NCI-H1092 (cell line): ENCODE results near the gene KCNF1.

Experiments used
- DNase-seq: peaks from one replicate; lab custom pipeline; 2025; lab: John Stamatoyannopoulos, UW

KCNF1 gene, protein sequence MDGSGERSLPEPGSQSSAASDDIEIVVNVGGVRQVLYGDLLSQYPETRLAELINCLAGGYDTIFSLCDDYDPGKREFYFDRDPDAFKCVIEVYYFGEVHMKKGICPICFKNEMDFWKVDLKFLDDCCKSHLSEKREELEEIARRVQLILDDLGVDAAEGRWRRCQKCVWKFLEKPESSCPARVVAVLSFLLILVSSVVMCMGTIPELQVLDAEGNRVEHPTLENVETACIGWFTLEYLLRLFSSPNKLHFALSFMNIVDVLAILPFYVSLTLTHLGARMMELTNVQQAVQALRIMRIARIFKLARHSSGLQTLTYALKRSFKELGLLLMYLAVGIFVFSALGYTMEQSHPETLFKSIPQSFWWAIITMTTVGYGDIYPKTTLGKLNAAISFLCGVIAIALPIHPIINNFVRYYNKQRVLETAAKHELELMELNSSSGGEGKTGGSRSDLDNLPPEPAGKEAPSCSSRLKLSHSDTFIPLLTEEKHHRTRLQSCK

DNA sequence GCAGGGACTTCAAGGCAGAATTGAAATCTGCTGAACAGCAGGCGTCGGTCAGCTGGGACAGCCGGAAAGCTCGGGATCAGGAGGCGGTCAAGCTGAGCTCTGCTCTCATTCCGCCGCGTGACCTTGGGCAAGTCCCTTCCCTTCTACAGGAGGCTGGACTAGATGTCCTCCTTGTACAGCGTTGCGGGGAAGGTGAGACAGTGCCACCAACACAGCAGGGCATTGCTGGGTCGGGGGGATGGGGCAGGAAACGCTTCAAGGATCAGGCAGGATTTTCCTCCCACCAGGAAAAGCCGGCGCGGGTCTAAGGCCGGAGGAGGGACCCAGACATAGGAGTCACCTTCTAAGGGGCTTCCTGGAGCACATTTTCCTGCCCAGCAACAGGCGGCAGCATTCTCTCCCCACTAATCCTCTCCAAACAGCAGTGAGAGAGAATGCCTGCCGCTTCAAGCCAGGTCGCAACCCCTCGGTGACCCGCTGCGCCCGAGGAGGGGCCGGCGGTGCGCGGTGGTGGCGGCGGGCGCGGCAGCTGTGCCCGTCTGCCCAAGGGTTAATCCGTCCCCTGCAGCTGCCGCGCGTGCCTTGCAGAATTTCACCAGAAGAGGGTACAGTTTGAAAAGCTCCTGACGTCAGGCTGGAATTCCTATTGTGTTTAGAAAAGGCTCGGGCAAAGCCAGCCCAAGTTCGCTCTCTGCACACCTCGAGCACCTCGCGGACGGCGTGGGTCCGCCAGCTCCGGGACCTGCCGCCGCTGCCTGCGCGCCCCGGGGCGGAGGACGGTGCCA, at the start of gene KCNF1:
Gene KCNF1, plus strand, starts transcription at position 644 of the 785 bp plus-strand sequence. CDS start 493 bp downstream, outside the sequence.
- no peak for DNase-seq

DNA sequence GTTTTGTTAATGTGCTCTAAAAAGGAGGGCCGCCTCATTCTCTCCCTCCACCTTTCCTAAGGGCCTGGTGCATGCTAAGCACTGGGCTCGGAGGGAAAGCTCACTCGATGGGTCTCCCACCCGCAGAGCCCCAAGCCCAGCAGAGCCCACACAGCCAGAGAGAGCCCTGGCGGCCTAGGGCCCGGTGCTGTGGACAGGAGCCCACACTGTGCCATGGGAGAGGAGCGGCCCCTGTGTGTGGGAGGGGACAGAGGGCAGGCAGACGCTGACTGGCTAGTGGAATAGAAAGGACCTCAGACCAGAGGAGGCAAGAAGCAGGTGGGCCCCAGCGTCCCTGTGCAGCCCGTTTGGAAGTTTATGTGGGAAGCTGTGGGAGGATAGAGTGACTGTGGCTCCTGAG, 49.4 kb upstream of the KCNF1 start:
- DNase-seq: no peak

DNA sequence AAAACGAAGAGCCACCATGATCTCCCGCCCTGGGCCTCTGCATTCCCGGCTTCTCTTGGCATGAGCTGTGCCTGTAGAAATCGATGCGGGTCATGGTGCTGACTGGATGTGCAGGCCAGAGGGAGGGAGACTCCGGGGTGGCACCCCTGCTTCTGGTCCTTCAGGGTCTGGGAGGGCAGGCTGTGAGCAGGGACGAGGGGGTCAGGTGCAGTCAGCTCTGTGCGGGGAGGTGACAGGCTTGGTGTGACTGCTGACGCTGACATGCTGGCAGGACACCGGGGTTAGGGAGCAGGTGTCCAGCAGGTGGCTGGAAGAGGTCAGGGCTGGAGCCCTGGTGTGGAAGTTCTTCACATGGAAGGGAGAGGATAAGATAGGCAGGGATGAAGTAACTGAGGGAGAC, 48.7 kb upstream of the KCNF1 start:
- DNase-seq: no peak

DNA sequence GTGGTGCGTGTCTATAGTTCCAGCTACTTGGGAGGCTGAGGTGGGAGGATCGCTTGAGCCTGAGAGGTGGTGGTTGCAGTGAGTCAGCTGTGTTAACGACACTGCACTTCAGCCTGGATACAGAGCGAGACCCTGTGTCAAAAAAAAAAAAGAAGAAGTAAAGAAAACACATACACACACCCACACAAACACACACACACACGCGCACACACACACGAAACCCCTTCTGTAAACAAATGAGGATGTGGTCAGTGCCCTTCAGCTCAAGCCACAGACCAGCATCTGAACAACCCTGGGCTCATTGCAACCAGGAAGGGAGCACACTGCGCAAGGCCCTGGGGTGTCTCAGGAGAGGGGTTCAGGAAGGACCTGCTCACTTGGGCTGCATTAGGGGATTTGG, 47.9 kb upstream of the KCNF1 start:
- DNase-seq: no peak

DNA sequence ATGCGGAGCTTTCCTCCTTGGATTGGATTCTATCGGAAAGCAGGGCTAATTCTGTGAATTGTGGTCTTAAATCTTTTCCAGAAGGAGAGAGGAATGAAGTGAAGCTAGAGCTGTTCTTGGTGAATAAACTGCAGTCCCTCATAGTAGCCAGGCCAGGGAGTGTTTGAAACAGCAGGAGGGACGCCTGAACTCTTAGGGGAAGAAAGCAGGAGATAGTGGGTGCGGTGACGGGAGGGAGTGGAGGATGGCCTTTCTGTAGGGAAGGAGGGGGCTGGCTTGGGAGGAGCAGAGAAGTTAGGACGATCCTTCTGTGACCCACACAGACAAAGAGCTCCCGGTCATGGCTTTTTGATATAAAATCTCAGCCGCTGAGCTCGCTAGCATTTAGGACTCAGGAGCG, 47.5 kb upstream of the KCNF1 start:
- DNase-seq: no peak

DNA sequence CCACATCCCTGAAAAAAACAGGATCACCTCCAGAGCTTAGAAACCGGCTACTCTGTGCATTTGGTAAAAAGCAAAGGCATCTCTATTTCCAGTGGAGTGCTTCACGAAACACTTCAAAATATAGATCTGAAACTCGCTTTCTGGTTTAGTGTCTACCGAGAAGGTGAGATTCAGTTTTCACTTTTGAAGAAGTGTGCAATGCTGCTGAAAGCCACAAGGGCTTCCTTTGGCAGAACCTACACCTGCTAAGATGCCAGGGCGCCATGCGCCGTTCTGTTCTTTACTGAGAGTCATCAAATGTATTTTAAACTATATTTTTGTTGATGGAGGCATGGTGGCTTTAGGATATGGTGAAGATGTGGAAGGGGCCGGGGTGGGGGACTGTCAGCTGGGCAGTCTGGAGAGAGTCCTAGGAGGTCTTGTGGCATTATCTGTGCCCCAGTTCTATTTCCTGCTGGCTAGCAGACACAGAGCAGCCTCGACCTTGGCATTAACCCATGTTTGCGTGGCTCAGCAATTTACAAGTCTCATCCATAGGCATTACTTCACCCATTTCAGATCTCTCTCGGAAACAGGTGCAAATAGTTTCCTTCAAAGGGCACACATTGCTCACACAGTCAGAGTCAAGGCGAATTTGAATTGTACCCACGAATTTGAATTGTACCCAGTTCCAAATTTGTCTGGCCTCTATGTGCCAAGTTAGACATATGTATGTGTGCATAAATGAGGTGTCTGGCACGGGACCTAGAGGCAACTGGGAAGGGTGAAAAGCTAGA, 46.7 kb upstream of the KCNF1 start:
- DNase-seq: no peak

DNA sequence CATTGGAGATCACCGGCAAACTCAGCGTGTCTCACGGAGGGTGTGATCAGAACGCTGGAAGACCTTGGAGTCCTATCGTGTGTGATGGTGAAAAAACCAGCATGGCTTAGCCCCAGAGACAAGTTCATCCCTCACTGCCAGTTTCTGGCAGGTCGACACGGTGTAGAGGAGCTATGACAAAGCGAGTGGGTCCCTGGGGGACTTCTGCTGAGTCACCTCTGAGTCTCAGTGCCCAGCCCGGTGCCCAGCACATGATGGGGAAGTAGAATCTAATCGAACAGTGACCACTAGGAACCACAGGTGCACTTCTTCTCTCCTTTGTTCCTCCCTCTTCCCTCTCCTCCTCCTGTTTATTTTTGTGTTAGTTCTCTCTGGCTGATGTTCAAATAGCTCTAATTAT, 45.9 kb upstream of the KCNF1 start:
- no peak for DNase-seq

DNA sequence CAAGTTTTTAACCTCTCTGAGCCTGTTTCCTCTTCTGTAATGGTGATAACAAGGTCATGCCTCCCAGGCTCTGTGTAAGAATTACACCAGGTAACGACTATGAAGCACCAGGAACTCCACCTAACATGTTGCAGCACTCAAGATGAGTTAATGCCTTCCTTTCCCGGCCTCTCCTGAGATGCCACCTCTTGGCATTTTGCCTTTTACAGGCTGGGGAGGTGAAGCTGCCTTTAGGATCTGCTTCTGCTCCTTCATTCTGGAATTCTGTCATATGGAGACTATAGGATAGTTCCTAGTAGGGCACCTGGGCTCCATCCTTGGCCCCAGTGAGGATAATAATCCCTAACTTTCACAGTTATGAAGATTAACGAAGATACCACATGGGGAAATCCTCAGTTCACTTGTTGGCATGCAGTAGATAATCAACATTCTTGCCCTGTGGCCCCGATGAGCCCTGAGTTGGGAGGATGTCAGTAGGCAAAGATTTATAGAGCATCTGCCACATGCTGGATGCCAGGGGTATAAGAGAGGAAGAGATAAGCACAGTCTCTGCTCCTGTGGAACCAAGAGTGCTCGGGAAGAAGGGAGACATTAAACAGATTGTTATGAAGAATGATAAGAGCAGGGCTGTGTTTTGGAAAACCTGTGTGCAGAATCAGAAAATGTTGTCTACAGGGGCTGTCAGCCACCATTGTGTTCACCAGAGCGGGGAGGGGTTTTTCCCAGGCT, 43.9 kb upstream of the KCNF1 start:
- no peak for DNase-seq

DNA sequence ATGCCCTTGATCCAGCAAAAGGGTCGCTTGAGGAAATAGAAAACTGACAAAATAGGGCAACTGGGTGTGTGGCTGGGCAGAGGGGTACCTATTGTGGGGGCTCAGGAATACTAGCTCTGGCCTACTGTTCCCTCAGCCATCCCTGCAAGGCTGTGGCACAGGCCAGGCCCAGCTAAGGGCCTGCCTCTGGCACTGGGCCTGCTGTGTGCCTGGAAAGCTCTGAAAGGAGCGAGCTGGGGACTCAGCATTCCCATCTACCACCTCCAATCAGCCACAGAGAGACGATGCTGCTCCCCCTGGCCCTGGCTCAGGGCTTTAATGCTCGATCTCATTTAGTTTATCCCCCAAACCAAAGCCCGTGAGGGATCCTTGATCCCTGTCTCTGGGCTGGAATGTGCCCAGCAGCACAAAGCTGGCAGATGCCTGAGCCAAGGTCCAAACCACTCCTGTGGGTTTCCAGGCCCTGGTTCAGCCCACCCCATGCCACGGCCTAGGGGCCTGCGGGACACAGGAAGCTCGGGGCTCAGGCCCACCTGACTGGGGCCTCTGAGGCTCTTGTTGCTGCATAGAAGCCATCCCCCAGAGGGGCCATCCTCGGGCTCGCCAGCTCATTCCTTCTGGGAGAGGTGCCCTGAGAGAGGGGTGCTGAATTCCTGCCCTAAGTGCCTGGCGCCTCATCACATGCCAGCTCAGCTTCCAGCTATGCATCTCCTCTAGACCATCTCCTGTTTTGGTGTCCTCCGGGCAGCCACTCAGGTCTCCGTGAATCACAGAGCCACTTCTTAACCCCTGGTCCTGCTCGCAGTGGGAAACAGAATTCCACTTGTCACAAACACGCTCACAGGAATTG, 43.0 kb upstream of the KCNF1 start:
- no peak for DNase-seq

DNA sequence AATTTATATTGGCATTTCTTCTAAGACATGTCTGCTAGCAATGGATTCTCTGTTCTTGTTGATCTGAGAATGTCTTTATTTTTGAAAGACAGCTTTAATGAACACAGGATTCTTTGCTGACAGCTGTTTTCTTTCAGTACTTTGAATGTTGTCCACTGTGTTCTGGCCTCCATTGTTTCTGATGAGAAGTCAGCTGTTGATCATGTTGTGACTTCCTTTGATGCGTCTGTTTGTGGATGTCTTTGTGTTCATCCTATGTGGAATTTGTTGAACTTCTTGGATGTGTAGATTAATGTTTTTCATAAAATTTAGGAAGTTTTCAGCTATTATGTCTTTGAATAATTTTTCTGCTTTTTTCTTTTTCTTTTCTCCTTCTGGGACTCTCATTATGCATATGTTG, 39.8 kb upstream of the KCNF1 start:
- DNase-seq: no peak

DNA sequence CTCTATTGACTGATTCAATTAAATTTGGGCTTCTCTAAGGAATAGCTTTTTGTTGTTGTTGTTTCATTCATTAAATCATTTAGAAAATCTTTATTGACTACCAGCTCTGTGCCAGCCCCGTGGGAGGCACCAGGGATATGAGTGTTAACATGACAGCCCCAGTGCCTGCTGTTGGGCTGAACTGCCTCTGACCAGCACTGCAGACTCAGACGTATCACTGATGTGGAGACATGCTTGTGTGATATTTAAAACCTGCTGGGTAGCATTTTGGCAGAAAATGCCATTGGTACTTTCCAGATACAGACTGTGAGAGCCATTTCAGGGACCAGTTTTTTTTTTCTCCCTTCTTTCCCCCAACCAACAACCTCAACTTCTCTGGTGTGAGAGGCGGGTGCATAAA, 38.6 kb upstream of the KCNF1 start:
- DNase-seq: no peak

DNA sequence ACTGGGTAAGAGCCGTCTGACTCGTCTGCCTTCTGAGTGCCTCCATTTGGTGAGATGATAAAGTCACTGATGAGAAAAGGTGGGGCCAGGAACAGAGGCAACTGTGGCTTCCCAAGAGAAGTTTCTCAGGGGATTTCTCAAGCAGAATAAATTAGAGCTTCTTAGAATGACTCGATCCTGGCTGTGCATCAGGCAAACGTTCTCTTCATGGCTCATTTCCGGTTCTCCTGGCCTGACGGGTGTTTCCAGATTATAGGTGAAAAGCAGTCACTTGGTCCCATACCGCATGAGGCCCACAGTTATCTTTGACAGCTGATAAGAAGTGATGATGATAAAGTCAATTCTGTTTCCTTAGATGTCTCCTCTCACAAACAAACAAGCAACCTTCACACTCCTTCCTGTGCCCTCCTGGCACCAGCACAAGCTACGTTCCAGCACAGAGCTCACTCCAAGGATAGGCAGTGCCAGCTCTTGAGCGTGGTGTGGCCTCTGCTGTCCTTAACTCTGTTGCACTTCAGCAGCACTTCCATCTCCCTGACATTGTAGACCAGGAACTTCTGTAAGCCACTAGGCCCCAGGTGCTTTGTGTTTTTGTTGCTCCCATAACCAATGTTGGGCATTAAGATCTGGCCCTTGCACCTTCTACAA, 37.8 kb upstream of the KCNF1 start:
- no peak for DNase-seq

DNA sequence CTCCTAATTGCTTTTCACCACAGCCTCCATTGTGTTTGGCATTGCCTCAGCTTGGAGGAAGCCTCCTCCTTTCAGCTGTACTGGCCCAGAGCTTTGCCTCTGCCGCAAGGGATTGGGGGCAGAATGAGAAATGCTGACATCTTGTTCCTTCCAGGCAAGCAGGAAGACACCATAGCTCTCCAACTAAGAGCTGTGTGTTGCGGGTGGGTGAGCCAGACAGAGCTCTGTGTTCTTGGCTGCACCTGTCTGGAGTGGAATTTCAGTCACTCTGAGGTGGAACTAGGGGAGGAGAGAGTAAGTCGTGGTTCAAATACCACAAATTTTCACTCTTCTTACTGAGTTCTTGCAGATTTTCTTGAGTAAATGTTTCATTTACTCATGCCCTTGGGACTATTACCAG, 36.6 kb upstream of the KCNF1 start:
- no peak for DNase-seq

DNA sequence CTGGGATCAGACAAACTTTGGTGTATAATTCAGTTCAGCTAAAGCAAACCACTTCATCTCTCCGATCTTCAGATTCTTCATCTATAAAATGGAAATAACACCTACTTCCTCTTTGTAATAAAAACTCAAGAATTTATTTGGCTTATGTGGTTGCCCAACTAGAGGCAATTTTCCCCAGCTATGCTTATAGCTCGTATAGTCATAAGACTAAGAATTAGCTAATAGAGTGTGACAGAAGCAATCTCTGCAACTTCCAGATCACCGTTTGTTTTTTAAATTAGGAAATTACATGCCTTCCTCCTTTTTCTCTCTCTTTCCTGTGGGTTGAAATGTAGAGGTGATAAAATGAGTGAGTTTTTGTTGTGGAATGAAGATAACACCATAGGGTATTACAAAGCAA, 35.3 kb upstream of the KCNF1 start:
- DNase-seq: no peak

DNA sequence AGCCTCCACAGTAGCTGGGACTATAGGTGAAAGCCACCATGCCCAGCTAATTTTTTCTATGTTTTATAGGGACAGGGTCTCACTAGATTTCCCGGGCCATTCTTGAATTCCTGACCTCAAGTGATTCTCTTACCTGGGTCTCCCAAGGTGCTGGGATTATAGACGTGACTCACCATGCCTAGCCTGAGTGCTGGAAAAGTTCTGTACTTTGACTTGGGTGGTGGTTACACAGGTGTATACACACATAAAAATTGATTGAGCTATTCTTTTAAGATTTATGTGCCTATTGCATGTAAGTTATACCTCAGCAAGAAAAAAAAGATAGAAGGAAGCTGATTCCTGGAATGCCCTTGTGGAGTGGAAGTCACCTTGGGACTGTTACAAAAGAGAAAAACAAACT, 34.8 kb upstream of the KCNF1 start:
- no peak for DNase-seq

DNA sequence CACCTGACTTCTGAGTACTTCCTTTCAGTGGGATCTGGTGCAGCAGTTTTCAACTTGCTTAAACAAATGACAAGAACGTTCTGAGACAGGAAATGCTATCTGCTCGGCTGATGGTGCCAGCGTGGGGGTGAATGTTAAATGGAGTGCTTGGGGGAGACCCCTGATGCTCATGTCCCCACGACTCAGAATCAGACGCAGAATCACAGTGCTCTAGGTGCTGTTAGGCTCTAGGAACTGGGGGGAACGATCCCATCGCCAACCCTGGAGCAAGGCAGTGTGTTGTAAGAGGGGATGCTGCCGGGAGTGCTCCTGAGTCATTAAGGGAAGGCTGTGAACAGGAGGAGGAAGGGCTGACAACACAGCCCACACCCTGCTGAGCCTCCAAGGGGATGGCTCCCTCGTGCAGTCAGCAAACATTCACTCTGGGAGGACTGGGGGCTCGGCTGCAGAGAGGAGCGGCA, 34.1 kb upstream of the KCNF1 start:
- no peak for DNase-seq

DNA sequence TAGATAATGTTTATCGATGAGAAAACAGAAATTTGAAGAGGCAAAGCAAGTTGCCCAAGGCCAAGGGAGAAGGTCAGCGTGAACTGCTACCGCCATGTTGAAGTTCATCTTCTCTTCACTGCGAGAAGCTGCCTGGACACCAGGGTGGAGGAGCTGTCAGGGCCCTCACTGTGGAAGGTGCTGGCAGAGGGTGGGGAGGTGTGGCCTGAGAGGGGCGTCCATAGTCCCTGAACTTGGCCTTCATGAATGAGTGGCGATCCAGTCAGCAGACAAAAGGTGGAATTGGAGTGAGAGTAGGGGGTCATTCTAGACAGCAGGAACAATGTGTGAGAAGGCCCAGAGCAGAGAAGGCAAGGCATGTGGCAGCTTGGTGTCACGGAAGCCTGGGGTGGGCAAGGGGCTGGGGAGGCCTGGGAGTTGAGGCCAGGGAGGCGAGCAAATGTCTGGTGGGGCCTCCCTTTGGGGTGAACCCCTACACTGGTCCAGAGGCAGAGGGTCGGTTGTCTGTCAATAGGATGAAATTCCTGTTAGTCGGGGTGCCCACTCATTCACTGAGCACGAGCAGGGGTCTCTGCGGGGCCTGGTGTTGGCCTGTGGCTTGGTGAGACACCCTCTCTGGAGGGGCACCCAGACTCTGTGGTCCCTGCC, 33.3 kb upstream of the KCNF1 start:
- DNase-seq: no peak

DNA sequence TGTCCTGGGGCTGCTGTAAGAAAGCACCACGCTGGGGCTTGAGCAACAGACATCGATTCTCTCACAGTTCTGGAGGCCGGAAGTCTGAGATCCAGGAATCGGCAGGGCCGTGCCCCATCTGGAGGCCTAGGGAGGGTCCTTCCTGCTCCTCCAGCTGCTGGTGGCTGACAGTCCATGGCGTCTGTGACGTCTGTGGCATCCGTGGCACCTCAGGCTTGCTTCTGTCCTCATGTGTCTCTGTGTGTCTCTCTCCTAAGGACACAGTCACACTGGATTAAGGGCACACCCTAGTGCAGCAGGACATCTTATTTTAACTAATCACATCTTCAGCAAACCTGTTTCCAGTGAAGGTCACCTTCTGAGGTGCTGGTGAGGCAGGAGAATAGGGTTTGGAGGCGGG, 32.6 kb upstream of the KCNF1 start:
- no peak for DNase-seq
